Embryonic facial prominence (tissue), 1 donor: ENCODE measurements around the gene SASH1.

Source experiments
- DNase-seq: peaks from one replicate; pipeline ENCODE4 v3.0.0-alpha.2; 2016; ENCODE audit errors: extremely low spot score

The SASH1 gene

DNA sequence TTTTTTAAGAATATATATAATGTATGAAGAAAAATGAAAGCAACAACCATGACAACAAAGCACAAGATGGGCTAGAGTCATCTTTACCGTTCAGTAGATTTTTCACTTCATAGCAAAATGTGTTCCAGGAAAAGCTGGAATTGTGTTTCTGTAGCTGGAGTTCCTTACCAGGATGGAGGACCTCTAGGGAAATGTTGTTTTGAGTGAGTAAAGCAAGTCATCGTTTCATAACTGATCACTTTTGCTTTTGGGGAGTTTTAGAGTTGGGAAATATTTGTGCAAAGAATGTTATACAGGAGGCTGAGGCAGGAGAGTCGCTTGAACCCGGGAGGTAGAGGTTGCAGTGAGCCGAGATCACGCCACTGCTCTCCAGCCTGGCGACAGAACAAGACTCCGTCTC, 151.6 kb downstream of the SASH1 start:
- DNase-seq = no peak

DNA sequence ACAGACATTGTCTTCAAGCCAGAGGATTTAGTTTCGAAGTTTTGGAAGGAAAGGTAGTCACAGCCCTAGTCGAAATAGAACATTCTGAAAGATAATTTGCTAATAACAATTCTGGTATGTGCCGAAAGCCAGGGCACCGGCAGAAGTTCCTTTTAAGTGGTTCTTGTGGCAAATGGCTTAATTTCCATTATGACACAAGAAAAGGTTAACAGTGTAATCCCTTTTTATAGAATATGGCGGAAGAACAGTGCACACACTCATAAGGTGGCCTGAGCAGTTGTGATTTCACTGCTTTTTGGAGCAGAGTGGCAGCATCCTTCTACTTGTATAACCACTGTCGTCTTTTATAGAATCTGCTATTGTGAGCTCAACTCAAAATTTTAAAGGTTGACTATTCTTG, 152.4 kb downstream of the SASH1 start:
- no peak for DNase-seq

DNA sequence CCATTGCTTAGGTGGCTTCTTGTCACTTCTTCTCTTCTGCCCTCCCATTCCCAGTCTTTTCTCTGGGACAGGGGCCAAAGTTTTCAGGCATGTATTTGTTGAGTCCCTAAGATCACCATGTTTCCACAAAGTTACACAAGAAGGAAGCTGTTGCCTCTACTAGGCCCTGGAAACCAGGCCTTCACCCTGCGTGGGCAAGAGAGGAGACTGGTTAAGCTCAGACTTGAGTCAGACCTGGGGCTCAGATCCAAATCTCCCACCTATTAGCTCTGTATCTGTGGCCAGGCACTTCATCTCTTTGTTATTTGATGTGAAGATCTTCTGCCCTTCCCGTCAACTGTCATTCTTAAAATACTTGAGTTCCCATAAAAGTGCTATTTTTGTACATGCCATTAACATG, 154.6 kb downstream of the SASH1 start:
- DNase-seq = no peak

DNA sequence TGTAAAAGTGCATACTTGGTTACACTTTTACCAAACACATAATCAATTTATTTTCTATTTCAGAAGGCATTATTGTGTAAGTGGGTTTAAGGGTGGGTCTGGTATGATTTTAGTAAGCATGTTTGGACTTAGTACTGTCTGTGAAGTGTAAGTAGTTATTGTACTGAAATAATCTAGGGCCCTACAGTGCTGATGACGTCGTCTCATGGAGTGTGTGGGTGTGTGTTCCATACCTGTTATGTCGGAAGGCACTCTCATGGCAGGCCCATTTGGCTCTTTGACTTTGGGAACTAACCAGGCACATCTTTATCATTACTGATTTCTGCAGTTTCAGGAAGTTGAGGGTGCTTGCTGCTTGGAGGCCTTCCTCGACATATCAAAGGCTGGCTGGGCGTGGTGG, 155.1 kb downstream of the SASH1 start:
- DNase-seq = no peak

DNA sequence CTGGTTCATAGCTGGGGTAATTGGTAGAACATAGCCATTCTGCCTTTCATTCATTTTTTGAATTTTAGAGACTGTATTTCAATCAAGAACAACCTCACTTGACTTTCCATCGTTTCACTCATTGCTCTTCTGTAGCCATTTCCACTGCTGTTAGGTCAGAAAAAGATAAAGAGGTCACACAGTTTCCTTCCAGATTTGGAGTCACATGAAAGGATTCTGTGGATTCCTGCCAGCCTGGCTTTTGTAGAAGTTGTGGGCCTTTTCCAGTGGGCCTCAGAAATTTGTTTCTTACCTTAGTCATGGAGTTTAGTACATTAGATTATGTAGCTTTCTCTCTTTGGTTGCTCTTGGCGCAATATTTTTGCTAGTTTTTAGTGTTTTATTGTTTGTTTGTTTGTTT, 157.8 kb downstream of the SASH1 start:
- no peak for DNase-seq

DNA sequence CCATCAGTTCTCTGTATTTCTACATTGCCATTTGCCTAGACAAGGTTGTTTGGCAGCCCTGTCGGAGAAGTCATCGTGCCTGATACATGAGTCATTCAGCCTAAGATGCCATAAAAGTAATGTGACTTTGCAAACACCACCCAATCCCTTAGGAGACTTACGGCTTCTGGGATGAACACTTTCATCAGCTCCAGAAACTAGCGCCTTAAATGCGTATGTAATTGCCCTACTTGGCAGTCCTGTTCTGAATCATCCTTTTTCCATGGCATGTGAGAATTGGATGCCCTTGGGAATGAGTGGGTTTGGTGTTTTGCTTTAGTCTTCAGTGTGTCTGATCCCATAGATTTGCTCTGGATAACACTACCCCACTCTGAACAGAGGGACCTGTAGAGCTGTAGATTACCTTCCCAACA, 158.5 kb downstream of the SASH1 start:
- no peak for DNase-seq

DNA sequence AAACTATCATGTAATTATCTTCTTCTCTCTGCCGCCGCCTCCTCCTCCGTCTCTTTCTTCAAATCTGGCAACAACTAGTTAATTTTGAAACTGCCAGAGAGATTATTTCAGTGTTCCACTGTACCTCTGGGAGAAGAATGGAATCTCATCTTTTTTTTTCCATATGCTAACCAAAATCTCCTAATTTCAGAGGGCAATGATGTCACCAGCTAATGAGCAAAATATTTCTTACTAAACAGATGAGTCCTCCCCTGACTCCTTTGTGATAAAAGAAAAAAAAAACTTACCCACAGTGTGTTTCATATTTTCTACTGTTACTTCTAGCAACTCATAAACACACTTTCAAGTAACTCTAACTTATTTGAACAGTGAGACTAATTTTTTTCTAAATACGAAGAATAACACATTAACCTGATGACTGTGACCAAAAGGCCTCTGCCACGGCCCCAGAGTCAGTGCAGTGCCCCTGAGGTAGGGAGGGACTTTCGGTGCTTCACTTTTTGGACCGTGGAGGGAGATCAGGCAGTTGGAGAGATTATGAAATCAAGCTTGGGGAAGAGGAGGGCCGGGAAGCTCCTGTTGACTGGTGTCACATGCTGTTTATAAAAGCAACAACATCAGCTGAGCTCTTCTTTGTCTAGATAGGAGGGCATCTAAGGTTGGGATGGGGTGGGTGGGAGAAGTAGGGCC, 159.6 kb downstream of the SASH1 start:
- DNase-seq = no peak

DNA sequence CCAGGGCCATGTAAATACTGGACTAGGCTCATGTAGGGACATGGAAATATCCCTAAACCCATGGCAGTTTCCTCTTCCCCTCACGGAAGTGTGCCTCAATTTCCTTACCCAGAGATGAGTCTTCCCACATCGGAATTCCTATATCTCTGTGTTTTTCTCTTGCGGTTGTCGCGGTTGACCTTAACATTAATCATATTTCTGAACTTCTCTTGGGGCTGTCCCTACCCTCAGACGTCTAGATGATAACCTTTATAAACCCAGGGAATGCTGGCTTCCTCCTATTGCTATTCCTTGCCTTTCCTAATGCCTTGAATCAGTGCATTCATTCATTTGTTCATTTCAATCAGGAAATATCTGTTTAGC, 160.1 kb downstream of the SASH1 start:
- no peak for DNase-seq

DNA sequence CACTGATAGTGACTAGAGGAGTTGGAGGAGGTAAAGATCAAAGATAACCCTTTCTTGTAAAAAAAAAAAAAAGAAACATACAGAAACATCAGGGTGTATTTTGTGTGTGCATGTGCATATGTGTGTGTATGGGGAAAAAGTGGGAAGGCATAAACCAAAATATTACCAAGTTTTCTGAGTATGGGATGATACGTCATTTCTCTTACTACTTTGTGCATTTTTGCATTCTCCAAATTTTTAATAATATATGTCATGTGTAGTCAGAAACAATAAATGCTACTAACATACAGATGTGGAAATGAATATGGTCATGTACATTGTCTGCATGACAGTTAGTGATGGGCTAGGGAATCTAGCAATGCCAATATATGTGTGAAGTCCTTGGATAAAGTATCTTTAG, 161.1 kb downstream of the SASH1 start:
- DNase-seq = no peak

DNA sequence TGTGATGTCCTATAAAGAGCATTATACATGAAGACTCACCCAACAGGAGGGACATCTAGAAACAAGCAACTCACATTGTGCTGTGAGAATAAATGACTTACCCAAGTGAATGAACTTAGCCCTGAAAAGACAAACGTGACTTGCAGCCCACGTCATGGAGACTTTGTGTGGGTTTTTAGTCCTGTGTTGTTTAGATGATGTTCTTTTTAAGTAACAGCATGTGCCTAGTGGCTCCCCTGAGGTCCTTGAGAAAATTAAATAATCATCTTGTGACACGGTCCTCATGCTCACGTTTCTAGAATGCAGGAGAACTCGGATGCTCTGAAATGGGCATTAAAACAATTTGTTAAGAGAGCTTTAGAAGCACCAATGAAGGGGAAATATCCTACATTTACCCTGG, 165.1 kb downstream of the SASH1 start:
- no peak for DNase-seq

DNA sequence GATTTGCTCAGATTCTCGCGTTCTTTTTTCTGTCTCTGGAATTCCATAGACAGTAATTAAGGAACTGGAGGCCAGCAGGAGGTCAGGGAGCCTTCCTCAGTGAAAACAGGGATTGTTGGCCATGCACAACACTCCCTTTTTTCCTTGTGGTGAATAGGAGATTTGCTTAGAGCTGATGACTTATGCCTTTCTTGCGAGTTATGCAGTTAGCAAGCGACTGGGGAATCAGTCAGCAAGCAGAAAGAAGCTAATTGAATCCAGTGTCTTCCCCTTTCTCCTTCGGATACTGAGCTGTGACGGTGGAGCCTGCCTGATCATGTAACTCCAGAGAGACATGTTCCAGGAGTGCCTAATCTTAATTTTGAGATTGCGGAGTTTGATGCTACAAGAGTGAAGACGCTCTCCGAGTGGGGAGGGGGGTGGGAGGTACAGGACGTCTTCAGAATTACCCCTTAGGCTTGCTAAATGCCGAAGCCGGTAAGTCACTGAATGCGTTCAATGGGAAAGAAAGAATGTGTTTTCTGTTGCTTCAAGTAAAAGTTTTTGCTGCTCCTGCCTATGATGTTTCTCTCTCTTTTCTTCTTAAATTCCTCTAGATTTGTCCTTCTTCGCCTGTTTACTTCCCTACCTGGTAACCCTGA, 165.9 kb downstream of the SASH1 start:
- DNase-seq = peak; percentile 57

DNA sequence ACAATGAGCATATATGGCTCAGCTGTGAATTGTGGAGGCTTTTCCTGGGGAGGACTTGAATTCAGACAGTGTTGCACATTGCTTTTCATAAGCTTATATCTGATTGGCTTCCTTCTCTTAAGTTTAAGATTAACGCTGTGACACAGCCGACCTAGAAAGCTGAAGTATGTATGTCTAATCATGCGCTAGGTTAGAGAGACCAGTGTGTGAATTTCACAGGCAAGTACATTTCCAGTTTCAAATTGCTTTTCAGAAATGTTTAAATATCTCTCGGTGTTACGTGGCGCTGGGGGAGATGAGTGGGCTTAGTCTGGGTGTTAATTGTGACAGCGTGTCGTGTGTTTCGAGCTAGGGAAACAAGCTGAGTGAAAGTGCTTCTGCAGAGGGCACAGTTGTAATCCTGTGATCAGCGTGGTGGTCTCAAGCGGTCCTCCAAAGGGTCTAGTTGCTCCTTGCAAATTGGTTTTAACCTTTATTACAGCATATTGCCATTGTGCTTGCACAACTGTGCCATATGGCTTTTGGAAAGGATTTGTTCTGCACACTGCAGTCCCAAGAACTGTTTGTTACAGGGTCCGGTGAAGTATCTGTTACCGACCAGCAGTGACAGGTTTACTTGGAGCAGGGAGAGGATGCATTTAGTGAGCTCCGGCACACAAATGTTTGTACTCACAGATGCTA, 166.6 kb downstream of the SASH1 start:
- peak; percentile 20 for DNase-seq

DNA sequence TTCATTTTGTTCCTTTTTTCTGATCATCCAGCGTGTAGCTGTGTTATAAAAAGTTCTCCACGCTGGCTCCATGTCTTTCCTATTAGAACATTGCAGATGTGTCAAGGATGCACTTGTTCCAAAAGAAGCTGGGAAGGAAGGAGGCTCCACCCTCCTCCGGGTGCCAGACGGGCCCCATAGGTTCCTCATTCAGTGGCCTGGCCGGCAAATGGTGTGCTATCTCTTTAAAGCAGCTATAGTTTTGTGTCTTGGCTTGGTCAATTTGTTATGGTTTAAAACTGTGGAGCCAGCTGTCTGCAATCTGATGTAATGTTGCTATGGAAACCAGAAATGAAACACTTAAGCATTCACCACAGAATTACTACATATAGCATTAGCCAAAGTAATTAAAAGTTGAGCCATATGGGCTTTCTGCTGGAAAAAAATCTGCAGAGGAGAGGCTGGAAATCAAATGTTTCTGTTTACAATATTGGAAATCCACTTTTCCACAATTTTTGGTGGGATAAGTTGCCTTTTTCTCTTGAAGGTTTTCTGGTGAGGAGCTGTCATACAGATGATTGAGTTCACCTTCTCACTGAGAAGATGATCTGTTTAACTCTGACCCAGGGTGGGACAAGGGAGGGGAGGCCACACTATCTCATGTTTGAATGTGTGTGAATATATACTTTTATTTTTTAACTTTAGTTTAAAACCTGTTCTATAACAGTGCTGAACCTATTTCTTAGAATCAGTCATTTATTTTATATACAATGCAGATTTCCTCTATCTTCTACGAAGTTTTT, 167.4 kb downstream of the SASH1 start:
- peak; percentile 90 for DNase-seq

DNA sequence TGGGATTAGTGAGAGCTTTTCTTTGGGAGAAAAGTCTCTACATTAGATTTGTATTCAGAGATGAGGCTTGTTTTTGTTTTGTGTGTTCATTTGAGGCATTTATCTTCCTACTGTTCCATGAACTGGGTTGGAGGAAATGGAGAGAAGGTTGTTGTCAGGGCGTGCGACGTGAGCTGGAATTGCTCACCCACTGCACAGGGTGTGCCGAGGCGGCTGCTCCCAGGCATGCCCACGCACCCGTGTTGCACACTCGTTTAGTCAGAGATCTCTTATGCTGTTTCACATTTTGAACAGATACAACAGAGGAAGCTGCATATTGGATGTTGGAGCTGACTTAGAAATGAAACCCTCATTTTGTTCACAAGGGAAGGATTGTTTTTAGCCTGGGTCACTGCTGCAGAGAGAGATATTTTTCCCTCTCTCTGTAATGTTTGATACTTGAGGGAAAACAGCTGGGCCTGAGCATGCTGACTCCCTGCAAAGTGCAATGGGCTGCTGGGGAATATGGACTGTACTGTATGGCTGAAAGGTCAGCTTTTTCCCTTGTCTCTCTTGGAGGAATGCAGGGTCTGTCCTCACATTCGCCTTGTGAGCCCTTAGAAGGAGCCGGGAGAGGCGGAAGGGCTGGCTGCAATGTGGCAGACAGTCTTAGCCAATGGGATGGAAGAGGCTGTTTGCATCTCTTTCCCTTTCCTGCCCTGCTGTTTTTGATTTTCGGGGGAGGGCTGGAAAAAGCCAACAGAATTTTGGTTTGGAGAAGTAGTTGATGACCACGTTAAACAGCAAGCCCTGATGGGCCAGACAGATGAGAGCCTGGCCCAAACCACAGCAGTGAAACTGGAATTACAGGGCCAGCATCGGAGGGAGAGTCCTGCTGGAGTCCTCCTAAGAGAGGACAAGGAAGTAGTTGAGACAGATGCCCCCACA, 170.8 kb downstream of the SASH1 start:
- DNase-seq = peak; percentile 21

DNA sequence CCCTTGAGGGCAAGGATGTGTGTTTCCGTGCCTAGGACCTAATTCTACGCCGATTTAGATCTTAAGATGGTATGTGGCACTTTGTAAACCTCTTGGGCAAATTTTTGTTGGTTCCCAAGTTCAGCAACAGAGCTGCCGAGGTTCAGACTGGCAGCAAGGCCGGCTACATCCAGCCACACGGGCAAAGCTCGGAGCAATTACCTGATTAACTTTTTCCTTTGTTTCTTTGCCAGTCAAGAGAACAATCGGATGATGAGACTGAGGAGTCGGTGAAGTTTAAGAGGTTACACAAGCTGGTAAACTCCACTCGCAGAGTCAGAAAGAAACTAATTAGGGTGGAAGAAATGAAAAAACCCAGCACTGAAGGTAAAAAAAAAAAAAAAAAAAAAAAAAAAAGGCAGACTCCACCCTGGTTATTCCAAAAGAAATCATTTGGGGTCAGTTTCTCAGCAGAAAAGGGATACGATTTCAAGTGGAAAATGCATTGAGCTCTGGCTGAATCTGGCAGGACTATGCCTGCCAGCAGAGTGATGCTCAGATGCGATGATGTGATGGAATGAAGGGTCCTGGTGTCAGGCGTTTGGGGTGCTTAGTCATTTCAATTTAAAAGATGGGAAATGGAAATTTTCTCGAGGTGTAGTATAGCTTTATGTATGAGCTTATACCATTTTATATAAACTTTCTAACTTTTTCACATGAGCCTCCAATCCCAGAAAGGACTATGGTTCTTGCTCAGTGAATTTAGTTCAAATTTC, 171.6 kb downstream of the SASH1 start:
- DNase-seq = no peak

DNA sequence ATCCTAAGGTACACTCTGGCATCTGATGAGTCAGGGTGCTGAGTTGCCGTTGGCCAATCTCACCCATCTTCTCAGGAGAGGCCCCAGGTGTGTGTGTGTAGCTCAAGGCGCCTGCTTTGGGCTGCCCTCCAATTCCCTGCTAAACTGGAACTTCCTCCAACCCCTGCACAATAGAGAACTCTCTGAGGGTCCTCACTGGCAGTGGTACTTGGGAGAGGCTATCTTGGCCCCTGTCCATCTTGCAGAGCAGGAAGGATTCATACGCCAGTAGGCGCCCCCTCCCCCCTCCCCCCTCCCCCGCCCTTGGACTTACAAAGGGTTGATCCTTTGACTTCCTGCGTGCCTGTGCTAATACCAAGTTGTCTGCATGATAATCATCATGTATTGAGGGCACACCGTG, 173.6 kb downstream of the SASH1 start:
- no peak for DNase-seq

DNA sequence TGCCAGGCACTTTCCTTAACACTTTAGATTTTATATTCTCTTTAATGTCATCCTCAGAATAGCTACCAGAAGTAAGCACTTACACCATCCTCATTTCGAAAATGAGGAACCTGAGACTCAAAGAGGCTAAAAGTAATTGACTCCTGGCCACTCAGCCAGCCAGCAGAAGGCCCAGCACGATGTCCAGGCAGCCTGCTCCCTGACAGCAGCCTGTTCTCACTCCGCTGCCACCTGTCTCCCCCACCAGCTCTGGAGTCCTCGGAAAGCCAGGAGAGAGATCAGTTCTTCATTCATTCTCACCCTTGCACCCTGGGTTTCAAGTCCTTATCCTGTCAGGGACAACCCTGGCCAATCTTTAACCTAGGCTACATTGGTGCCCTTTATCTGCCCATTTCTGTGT, 174.0 kb downstream of the SASH1 start:
- DNase-seq = no peak

DNA sequence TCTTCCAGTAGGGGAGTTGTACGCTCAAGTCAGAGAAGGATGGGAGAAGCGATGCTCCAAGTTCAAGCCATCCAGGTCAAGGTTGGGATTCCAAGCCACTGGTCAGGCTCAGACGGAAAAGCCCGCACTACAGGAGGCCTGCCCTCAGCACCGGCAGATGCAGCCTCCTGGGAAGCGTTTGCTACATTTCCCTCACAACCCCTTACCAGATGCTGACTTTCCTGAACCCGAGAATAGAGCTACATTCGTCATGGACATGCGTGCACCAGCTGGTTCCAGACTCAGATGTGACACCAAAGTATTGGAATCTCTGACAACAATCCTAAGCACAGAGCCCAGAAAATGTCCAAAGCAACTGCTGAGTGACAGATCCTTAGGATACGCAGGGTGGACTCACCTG, 174.8 kb downstream of the SASH1 start:
- no peak for DNase-seq

DNA sequence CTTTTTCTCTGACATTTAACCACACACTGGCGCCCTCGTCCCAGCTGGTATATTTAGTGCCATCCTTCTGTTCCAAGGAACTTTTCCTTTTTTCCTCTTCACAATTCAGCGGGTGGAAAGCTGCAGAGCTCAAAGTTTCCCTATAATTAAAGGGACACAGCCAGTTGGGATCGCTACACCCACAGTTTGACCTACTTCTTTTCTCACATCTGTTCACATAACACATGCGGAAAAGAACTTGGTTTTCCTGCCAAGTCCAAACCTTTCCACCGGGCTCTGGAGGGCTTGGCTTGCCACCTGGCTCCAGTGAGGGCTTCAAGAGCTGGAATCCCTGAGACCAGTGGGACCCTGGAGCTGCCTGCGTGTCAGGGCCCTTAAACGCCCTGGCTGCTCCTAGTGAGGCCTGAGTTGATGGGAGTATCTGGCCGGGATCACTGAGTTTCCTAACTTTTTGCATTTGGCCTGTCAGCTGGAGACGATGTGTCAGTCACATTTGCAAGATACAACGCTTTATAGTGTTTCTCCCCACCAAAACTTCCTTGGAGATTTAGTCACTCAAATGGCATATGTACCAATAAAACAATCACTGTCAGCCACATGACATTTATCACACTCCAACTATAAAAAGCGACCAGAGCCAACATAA, 176.0 kb downstream of the SASH1 start:
- no peak for DNase-seq
